K562 (cell line): ENCODE measurements around the gene HCFC1R1. TPM values are rescaled to one million over a fixed set of nuclear protein-coding genes. Genes with fewer than 3 reads are reported as not detected.

Experiments
- ATAC-seq: fragments of 200-7000 bp; cut with Tn5 transposase; 3 replicates; pipeline ENCODE4 v1.9.1; 2020; ENCODE audit warnings: moderate library complexity
- BruUV-seq: library from RNA; stranded (reverse); fragments of 400-500 nt; replicated peaks from 2 replicates; lab custom pipeline; 2021; lab: Mats Ljungman, UMichigan
- CTCF ChIA-PET: fragments of 300-600 bp; formaldehyde crosslinking; extraction: SDS; loops from one replicate; lab custom pipeline; 2021; ENCODE audit warnings: low intra/inter-chr PET ratio; lab: Yijun Ruan, JAX
- POLR2A ChIA-PET: fragments of 300-600, 350-650 bp; sonication (Branson Sonifier 250); formaldehyde crosslinking; extraction: SDS; loops from one replicate; lab custom pipeline; 2021; ENCODE audit warnings: antibody characterized with exemption, inconsistent platforms; lab: Yijun Ruan, JAX
- DNase-seq, 4 experiments: peaks; one replicate each; pipeline versions ENCODE4 v3.0.0 to v3.0.0-alpha.2; 2011 to 2018; ENCODE audit warnings: low spot score in 3 of 4, mixed read lengths in 3 of 4; ENCODE audit errors: extremely low read depth in 1 of 4
- FAIRE-seq: peaks from 2 replicates; lab custom pipeline; 2011; peaks lifted over from hg19 to GRCh38; lab: Jason Lieb, UNC
- H2AFZ ChIP-seq: 2 replicates; pipeline ENCODE4 v1.6.0; 2011; ENCODE audit warnings: low read depth, low read length, control low read depth, inconsistent platforms
- H3K27ac ChIP-seq: fragments of 200-600 bp; 3 replicates; pipeline ENCODE4 v1.8.0; 2011; ENCODE audit warnings: low read depth, mild to moderate bottlenecking, control low read depth, inconsistent platforms, low read length, moderate library complexity, mixed read lengths; ENCODE audit errors: extremely low read depth
- H3K27me3 ChIP-seq, 2 experiments: fragments of 300-600 bp in 1 of 2; 2 replicates in 1 of 2; 3 replicates in 1 of 2; pipeline versions ENCODE4 v1.6.0 to v1.8.0; 2011; ENCODE audit warnings: inconsistent platforms in 2 of 2, low read length in 2 of 2, mild to moderate bottlenecking in 1 of 2, mixed read lengths in 1 of 2, moderate library complexity in 1 of 2; ENCODE audit not compliant: control insufficient read depth in 2 of 2, insufficient read depth in 2 of 2
- H3K36me3 ChIP-seq: fragments of 300-600 bp; 3 replicates; pipeline ENCODE4 v1.8.0; 2011; ENCODE audit warnings: mild to moderate bottlenecking, low read length, inconsistent platforms; ENCODE audit not compliant: control insufficient read depth, insufficient read depth
- H3K4me1 ChIP-seq, 2 experiments: fragments of 200-600 bp in 1 of 2; replicated peaks in 1 of 2; 2 replicates in 1 of 2; 3 replicates in 1 of 2; pipeline versions ENCODE4 v1.5.1 to v1.8.0; 2011; ENCODE audit warnings: inconsistent platforms in 2 of 2, low read length in 2 of 2, mild to moderate bottlenecking in 1 of 2, mixed read lengths in 1 of 2, moderate library complexity in 1 of 2; ENCODE audit not compliant: control insufficient read depth in 2 of 2, insufficient read depth in 2 of 2
- H3K4me2 ChIP-seq: 2 replicates; pipeline ENCODE4 v1.6.1; 2011; ENCODE audit warnings: low read length, control low read depth, inconsistent platforms, mixed read lengths; ENCODE audit not compliant: insufficient read depth
- H3K4me3 ChIP-seq: fragments of 200-600 bp; sonication (generic), shearing (Covaris generic); 2 replicates; pipeline ENCODE4 v1.5.1; 2016; ENCODE audit warnings: control low read depth, inconsistent platforms
- H3K79me2 ChIP-seq: fragments of 200-600 bp; 3 replicates; pipeline ENCODE4 v1.8.0; 2011; ENCODE audit warnings: low read length, inconsistent platforms; ENCODE audit not compliant: control insufficient read depth, insufficient read depth
- H3K9ac ChIP-seq, 2 experiments: 2 replicates each; pipeline versions ENCODE4 v1.6.0 to v1.6.1; 2011; ENCODE audit warnings: low read depth in 2 of 2, low read length in 2 of 2, control low read depth in 1 of 2, inconsistent platforms in 1 of 2, mild to moderate bottlenecking in 1 of 2, mixed read lengths in 1 of 2; ENCODE audit not compliant: insufficient read depth in 1 of 2
- H3K9me1 ChIP-seq: one replicate; pipeline ENCODE4 v1.6.0; 2011; ENCODE audit warnings: inconsistent platforms, mild to moderate bottlenecking, low read length, moderate library complexity; ENCODE audit not compliant: control insufficient read depth, insufficient read depth
- H3K9me3 ChIP-seq: replicated peaks from 2 replicates; pipeline ENCODE4 v1.5.1; 2011; ENCODE audit warnings: low read depth, low read length, inconsistent platforms; ENCODE audit not compliant: control insufficient read depth, insufficient read depth
- H4K20me1 ChIP-seq: replicated peaks from 2 replicates; pipeline ENCODE4 v1.6.1; 2011; ENCODE audit warnings: low read length, inconsistent platforms, mixed read lengths; ENCODE audit not compliant: control insufficient read depth, insufficient read depth
- ETS1 ChIP-seq: conservative IDR thresholded peaks from 2 replicates; pipeline ENCODE4 v1.6.1; 2011; ENCODE audit warnings: low read depth, mild to moderate bottlenecking, low read length; ENCODE audit not compliant: control insufficient read depth
- MAX ChIP-seq: sonication (generic); formaldehyde crosslinking; IDR thresholded peaks from 2 replicates; pipeline ENCODE4 v1.9.0; 2022; ENCODE audit warnings: mild to moderate bottlenecking, missing genetic modification reagents
- MAZ ChIP-seq, 2 experiments: fragments of 450-650 bp in 1 of 2; sonication (generic) in 1 of 2; formaldehyde crosslinking; IDR thresholded peaks in 1 of 2; conservative IDR thresholded peaks in 1 of 2; 2 replicates each; pipeline versions ENCODE4 v1.4.0 to v1.5.0; 2020; ENCODE audit warnings: mild to moderate bottlenecking in 1 of 2, missing genetic modification reagents in 1 of 2
- NRF1 ChIP-seq, 2 experiments: fragments of 450-650 bp; IDR thresholded peaks in 1 of 2; conservative IDR thresholded peaks in 1 of 2; 2 replicates each; pipeline ENCODE4 v1.6.1; 2014; ENCODE audit warnings: mild to moderate bottlenecking in 2 of 2
- POLR3G ChIP-seq: IDR thresholded peaks from 2 replicates; pipeline ENCODE4 v1.6.1; 2011; ENCODE audit not compliant: insufficient read length, insufficient replicate concordance; ENCODE audit errors: extremely low read depth
- PRDM10 ChIP-seq: fragments of 450-650 bp; IDR thresholded peaks from 2 replicates; pipeline ENCODE4 v1.6.1; 2018; ENCODE audit not compliant: partially characterized antibody
- RAD21 ChIP-seq, 2 experiments: fragments of 250-450 bp in 1 of 2; fragments of 450-650 bp in 1 of 2; sonication (Bioruptor Pico) in 1 of 2; formaldehyde crosslinking in 1 of 2; IDR thresholded peaks in 1 of 2; conservative IDR thresholded peaks in 1 of 2; 2 replicates each; pipeline versions ENCODE4 v1.4.0 to v1.8.0; 2020 to 2022; ENCODE audit warnings: mild to moderate bottlenecking in 2 of 2, moderate library complexity in 1 of 2
- SIX5 ChIP-seq, 2 experiments: IDR thresholded peaks; 2 replicates each; pipeline ENCODE4 v1.6.1; 2011; ENCODE audit warnings: low read length in 2 of 2, borderline replicate concordance in 1 of 2, low read depth in 1 of 2, mild to moderate bottlenecking in 1 of 2, moderate library complexity in 1 of 2; ENCODE audit not compliant: insufficient read depth in 1 of 2
- SP1 ChIP-seq: sonication (generic); formaldehyde crosslinking; IDR thresholded peaks from 2 replicates; pipeline ENCODE4 v1.8.1; 2022; ENCODE audit warnings: mild to moderate bottlenecking, missing genetic modification reagents
- TCF3 ChIP-seq: sonication (generic); formaldehyde crosslinking; IDR thresholded peaks from 2 replicates; pipeline ENCODE4 v1.4.0; 2020; ENCODE audit warnings: mild to moderate bottlenecking, missing genetic modification reagents
- ZBED1 ChIP-seq: IDR thresholded peaks from 2 replicates; pipeline ENCODE4 v1.6.1; 2014
- ZNF384 ChIP-seq: IDR thresholded peaks from 2 replicates; pipeline ENCODE4 v1.6.1; 2012; ENCODE audit warnings: low read depth, low read length, improper control_type of control experiment
- ZNF511 ChIP-seq: sonication (generic); formaldehyde crosslinking; IDR thresholded peaks from 2 replicates; pipeline ENCODE4 v1.8.0; 2022; ENCODE audit warnings: mild to moderate bottlenecking, missing genetic modification reagents
- WGBS: fragments of 100-300 bp; shearing (Covaris generic); methylation state at CpG from one replicate; pipeline ENCODE4 v1.1.6; 2016; ENCODE audit warnings: low coverage, mixed read lengths; ENCODE audit not compliant: insufficient coverage; ENCODE audit errors: missing lambda C conversion rate; 5-methylcytosine and 5-hydroxymethylcytosine counted together
- in situ Hi-C: fragments of 300-500 bp; cut with MboI; formaldehyde crosslinking; loops from 4 replicates; pipeline ENCODE4 v1.15.0; 2018; ENCODE audit warnings: inconsistent platforms, mixed read lengths
- intact Hi-C: fragments of 100-400 bp; cut with micrococcal nuclease; formaldehyde crosslinking; loops from 2 replicates; pipeline ENCODE4 v1.14.2; 2022
- polyA plus RNA-seq, 8 experiments: library from polyadenylated mRNA; depleted of rRNA in 4 of 8; stranded (reverse) in 5 of 8; unstranded in 3 of 8; fragments of >200 nt; fragmentation: Nextera tagmentation in 2 of 8; fragmentation: Illumina TruSeq in 1 of 8; extraction: Ambion mirVana in 2 of 8; extraction: Trizol in 1 of 8; gene quantifications; 2 replicates each; pipeline versions ENCODE4 v1.2.1 to v1.2.3, GENCODE V29; 2011 to 2014; ENCODE audit warnings: inconsistent platforms in 1 of 8, missing spikeins in 1 of 8
- total RNA-seq, 7 experiments: library from RNA; depleted of rRNA in 6 of 7; stranded (reverse); fragments of >200 nt in 6 of 7; fragmentation: Illumina TruSeq in 2 of 7; extraction: Trizol in 2 of 7; gene quantifications; 2 replicates each; pipeline versions ENCODE4 v1.2.1 to v1.2.3, GENCODE V29; 2011 to 2021; ENCODE audit warnings: low replicate concordance in 1 of 7

HCFC1R1 gene
- total and polyA plus RNA-seq, 9 of the 15 experiments (the other 6 are each of a cell fraction or from before 2014, with no cell fraction given): 2.2 to 29.0 (median 11.2) TPM

- no peak overlapping the region for H3K27ac ChIP-seq
- no peaks in the 10 kb centered on the region for H3K9me3 ChIP-seq
- ATAC-seq (peak; percentile 75), FAIRE-seq (peak; percentile 81), DNase-seq (peak; percentile 92 to 95 (median 92))
- no peaks in the 10 kb centered on the region for H3K9me1 ChIP-seq
- POLR2A ChIA-PET: interaction anchor here (0.7 to 1.9 kb wide), 9 partner anchors 20 to 129 kb away, joined by 3 to 6 read pairs (median 4); no protein-coding TSS in a partner anchor
- intact Hi-C loops: loop anchor here (1.0 to 10.0 kb wide), 2 partner anchors 25 to 63 kb away; partner anchors contain the start of genes KREMEN2 and PAQR4
- no peak overlapping the region for H2AFZ ChIP-seq
- peaks cover 24% of the 10 kb centered on the region; the same call in 2 of the 3 replicates for H3K36me3 ChIP-seq
- no peak overlapping the region for H3K4me3 ChIP-seq
- H3K9ac ChIP-seq: peak overlapping the region in 1 of 2 experiments; percentile 89; a peak in 2 of 4 replicates
- H4K20me1 ChIP-seq: peaks cover 6% of the 10 kb centered on the region; the same call in 1 of the 2 replicates
- H3K4me1 ChIP-seq: peaks cover 17 to 74% of the 10 kb centered on the region in 2 experiments
- 3% methylated on average over 37 of the region's 58 CpGs for WGBS
- no TSS peak for BruUV-seq
- peak overlapping the region; percentile 67 for H3K4me2 ChIP-seq
- peaks cover 12 to 39% of the 10 kb centered on the region in 2 experiments; a peak in 4 of 5 replicates for H3K27me3 ChIP-seq
- in situ Hi-C loops: no loop called here
- CTCF ChIA-PET: interaction anchor here (0.7 to 0.8 kb wide), 2 partner anchors 25 kb away, joined by 3 read pairs; no protein-coding TSS in a partner anchor
- H3K79me2 ChIP-seq: peaks cover 12% of the 10 kb centered on the region
- TF ChIP-seq MAX (CRISPR knock-in tag) (peak; percentile 68), ZBED1 (0 out of 2 replicates have a peak, but pooled peaks have one; percentile 40), SIX5 (IDR thresholded peaks at IDR 0.05; ENCODE audit: borderline replicate concordance in 1 of 2, insufficient read depth in 1 of 2, low read depth in 1 of 2, low read length in 2 of 2) (no peak), RAD21 (CRISPR knock-in tag; conservative IDR thresholded peaks at IDR 0.05 in 1 of 2, IDR thresholded peaks at IDR 0.05 in 1 of 2) (peak; percentile 66 to 72), PRDM10 (no peak), ETS1 (0 out of 2 replicates have a peak, but pooled peaks have one; percentile 39), POLR3G (no peak), ZNF511 (peak; percentile 31; the same call in 1 of the 2 replicates), MAZ (CRISPR knock-in tag; conservative IDR thresholded peaks at IDR 0.05 in 1 of 2, IDR thresholded peaks at IDR 0.05 in 1 of 2) (peak; percentile 43 to 92; a peak in 2 of 4 replicates), TCF3 (CRISPR knock-in tag) (0 out of 2 replicates have a peak, but pooled peaks have one; percentile 24), NRF1 (conservative IDR thresholded peaks at IDR 0.05 in 1 of 2, IDR thresholded peaks at IDR 0.05 in 1 of 2) (peak; percentile 59 to 67), ZNF384 (no peak), SP1 (CRISPR knock-in tag) (peak; percentile 92)
Observed at GRCh38 chr16:3027983-3028715, 4.4 kb upstream of the HCFC1R1 start.
